Measurements from ENCODE around the gene KLHL35. TPM values are rescaled to one million over a fixed set of nuclear protein-coding genes. Genes with fewer than 3 reads are reported as not detected.
"Not testable (repeated sequence)": the region's sequence is repeated elsewhere in the genome, so short reads cannot be mapped to it uniquely, and the experiment has no call there.

The KLHL35 gene
- total RNA-seq, 1 donor from 2014 or later, result 5.3 TPM

GRCh38 chr11:75426720-75427086 lies 6.3 kb downstream of the KLHL35 start:
- DNase-seq (ENCODE audit: low spot score), result no peak

- DNase-seq (ENCODE audit: low spot score), result no peak
Measured at GRCh38 chr11:75425422-75425821, 7.6 kb downstream of the KLHL35 start.

- DNase-seq (ENCODE audit: low spot score), result no peak
Measured at GRCh38 chr11:75424396-75424795, 8.6 kb downstream of the KLHL35 start.

- DNase-seq (ENCODE audit: low spot score), result no peak
Measured at GRCh38 chr11:75423721-75424120, 9.3 kb downstream of the KLHL35 start.

GRCh38 chr11:75422248-75423231 lies 10.5 kb downstream of the KLHL35 start:
- no peak for DNase-seq (ENCODE audit: low spot score)

GRCh38 chr11:75421902-75422247 lies 11.1 kb downstream of the KLHL35 start:
- peak; percentile 30 for DNase-seq (ENCODE audit: low spot score)

- no peak for DNase-seq (ENCODE audit: low spot score)
Measured at GRCh38 chr11:75421035-75421602, 11.9 kb downstream of the KLHL35 start.

- DNase-seq (ENCODE audit: low spot score), result no peak
Measured at GRCh38 chr11:75420224-75421034, 12.6 kb downstream of the KLHL35 start.

- DNase-seq (ENCODE audit: low spot score), result no peak
Measured at GRCh38 chr11:75413864-75414263, 19.1 kb downstream of the KLHL35 start.

GRCh38 chr11:75413146-75413545 lies 19.9 kb downstream of the KLHL35 start:
- not testable (repeated sequence) for DNase-seq (ENCODE audit: low spot score)

GRCh38 chr11:75409971-75410370 lies 23.0 kb downstream of the KLHL35 start:
- not testable (repeated sequence) for DNase-seq (ENCODE audit: low spot score)

GRCh38 chr11:75408957-75409219 lies 24.1 kb downstream of the KLHL35 start:
- DNase-seq (ENCODE audit: low spot score), result no peak

- no peak for DNase-seq (ENCODE audit: low spot score)
Measured at GRCh38 chr11:75406338-75406777, 26.6 kb downstream of the KLHL35 start.

GRCh38 chr11:75403983-75404658 lies 28.9 kb downstream of the KLHL35 start:
- no peak for DNase-seq (ENCODE audit: low spot score)

- no peak for DNase-seq (ENCODE audit: low spot score)
Measured at GRCh38 chr11:75403037-75403436, 30.0 kb downstream of the KLHL35 start.

GRCh38 chr11:75402002-75402773 lies 30.8 kb downstream of the KLHL35 start:
- no peak for DNase-seq (ENCODE audit: low spot score)

- no peak for DNase-seq (ENCODE audit: low spot score)
Measured at GRCh38 chr11:75400146-75400865, 32.7 kb downstream of the KLHL35 start.

- DNase-seq (ENCODE audit: low spot score), result peak; percentile 97
Measured at GRCh38 chr11:75399344-75400145, 33.5 kb downstream of the KLHL35 start, which contains the start of gene RPS3. Gene RPS3 (plus strand): TSS chr11:75399518. CDS start chr11:75399548, 30 bp downstream.

- DNase-seq (ENCODE audit: low spot score), result no peak
Measured at GRCh38 chr11:75398906-75399305, 34.1 kb downstream of the KLHL35 start.
